HEK293 (cell line): ENCODE data around the gene STXBP4.

Experiments
- CTCF ChIA-PET: fragments of 350-600 bp; formaldehyde crosslinking; extraction: SDS; loops from one replicate; lab custom pipeline; 2021; ENCODE audit warnings: antibody characterized with exemption; lab: Yijun Ruan, JAX
- POLR2A ChIA-PET: fragments of 300-600 bp; formaldehyde crosslinking; extraction: SDS; loops from one replicate; lab custom pipeline; 2020; ENCODE audit warnings: antibody characterized with exemption, inconsistent platforms; lab: Yijun Ruan, JAX
- H3K27ac ChIP-seq: fragments of 200-500 bp; sonication (Bioruptor generic); 2 replicates; pipeline ENCODE4 v1.5.1; 2014; ENCODE audit warnings: low read depth, low read length, control low read depth, inconsistent platforms; ENCODE audit errors: extremely low read depth
- H3K36me3 ChIP-seq, 2 experiments: fragments of 200-500 bp in 1 of 2; sonication (Bioruptor generic) in 1 of 2; 1 replicate in 1 of 2; 2 replicates in 1 of 2; pipeline ENCODE4 v1.5.1; 2014 to 2017; ENCODE audit warnings: inconsistent platforms in 2 of 2, low read length in 2 of 2; ENCODE audit not compliant: control insufficient read depth in 2 of 2, insufficient read depth in 1 of 2
- H3K4me1 ChIP-seq: fragments of 200-500 bp; sonication (Bioruptor generic); 2 replicates; pipeline ENCODE4 v1.5.1; 2014; ENCODE audit warnings: mild to moderate bottlenecking, low read length, inconsistent platforms; ENCODE audit not compliant: control insufficient read depth, insufficient read depth
- H3K4me3 ChIP-seq: 2 replicates; pipeline ENCODE4 v1.5.1; 2011; ENCODE audit warnings: low read depth, mild to moderate bottlenecking, control low read depth, low read length, moderate library complexity
- H3K9me3 ChIP-seq: fragments of 200-500 bp; sonication (Bioruptor generic); 2 replicates; pipeline ENCODE4 v1.5.1; 2014; ENCODE audit warnings: low read depth, low read length, inconsistent platforms; ENCODE audit not compliant: control insufficient read depth, insufficient read depth
- IKZF3 ChIP-seq: fragments of 450-650 bp; IDR thresholded peaks from 2 replicates; pipeline ENCODE4 v1.5.0; 2018; ENCODE audit warnings: missing biosample characterization, mild to moderate bottlenecking, missing genetic modification characterization, moderate library complexity
- PRDM1 ChIP-seq: fragments of 450-650 bp; formaldehyde crosslinking; IDR thresholded peaks from 2 replicates; pipeline ENCODE4; 2016; ENCODE audit warnings: missing biosample characterization, missing genetic modification characterization
- RBAK ChIP-seq: fragments of 450-650 bp; formaldehyde crosslinking; IDR thresholded peaks from 2 replicates; pipeline ENCODE4 v1.5.1; 2016; ENCODE audit warnings: missing biosample characterization, missing genetic modification characterization
- REPIN1 ChIP-seq: fragments of 450-650 bp; formaldehyde crosslinking; IDR thresholded peaks from 2 replicates; pipeline ENCODE4 v1.5.1; 2017; ENCODE audit warnings: missing biosample characterization, missing genetic modification characterization, low read depth
- ZBTB11 ChIP-seq: fragments of 450-650 bp; formaldehyde crosslinking; conservative IDR thresholded peaks from 2 replicates; pipeline ENCODE4 v1.5.1; 2016; ENCODE audit warnings: low read depth, missing biosample characterization, missing genetic modification characterization
- ZBTB49 ChIP-seq: fragments of 450-650 bp; formaldehyde crosslinking; IDR thresholded peaks from 2 replicates; pipeline ENCODE4 v1.5.1; 2016; ENCODE audit warnings: missing biosample characterization, missing genetic modification characterization, low read depth
- ZNF121 ChIP-seq: fragments of 450-650 bp; formaldehyde crosslinking; IDR thresholded peaks from 2 replicates; pipeline ENCODE4 v1.5.1; 2016; ENCODE audit warnings: missing biosample characterization, missing genetic modification characterization
- ZNF157 ChIP-seq: fragments of 450-650 bp; formaldehyde crosslinking; IDR thresholded peaks from 2 replicates; pipeline ENCODE4 v1.5.1; 2016; ENCODE audit warnings: missing biosample characterization, missing genetic modification characterization
- ZNF18 ChIP-seq: fragments of 450-650 bp; formaldehyde crosslinking; IDR thresholded peaks from 2 replicates; pipeline ENCODE4 v1.5.1; 2016; ENCODE audit warnings: missing biosample characterization, missing genetic modification characterization
- ZNF211 ChIP-seq: fragments of 450-650 bp; formaldehyde crosslinking; IDR thresholded peaks from 2 replicates; pipeline ENCODE4 v1.5.1; 2016; ENCODE audit warnings: low read depth, missing biosample characterization, missing genetic modification characterization
- ZNF23 ChIP-seq: fragments of 450-650 bp; formaldehyde crosslinking; IDR thresholded peaks from 2 replicates; pipeline ENCODE4 v1.5.1; 2016; ENCODE audit warnings: missing biosample characterization, missing genetic modification characterization, borderline replicate concordance
- ZNF335 ChIP-seq: fragments of 450-650 bp; formaldehyde crosslinking; conservative IDR thresholded peaks from 2 replicates; pipeline ENCODE4 v1.5.1; 2016; ENCODE audit warnings: missing biosample characterization, missing genetic modification characterization
- ZNF37A ChIP-seq: fragments of 450-650 bp; IDR thresholded peaks from 2 replicates; pipeline ENCODE4 v1.5.1; 2018; ENCODE audit warnings: missing biosample characterization, missing genetic modification characterization
- ZNF391 ChIP-seq: fragments of 450-650 bp; formaldehyde crosslinking; IDR thresholded peaks from 2 replicates; pipeline ENCODE4 v1.5.1; 2016; ENCODE audit warnings: low read depth, missing biosample characterization, missing genetic modification characterization, borderline replicate concordance
- ZNF571 ChIP-seq: fragments of 450-650 bp; formaldehyde crosslinking; IDR thresholded peaks from 2 replicates; pipeline ENCODE4 v1.5.0; 2017; ENCODE audit warnings: missing biosample characterization, missing genetic modification characterization
- ZNF610 ChIP-seq: fragments of 450-650 bp; formaldehyde crosslinking; IDR thresholded peaks from 2 replicates; pipeline ENCODE4 v1.5.1; 2016; ENCODE audit warnings: missing biosample characterization, missing genetic modification characterization, borderline replicate concordance
- ZNF621 ChIP-seq: fragments of 450-650 bp; formaldehyde crosslinking; IDR thresholded peaks from 2 replicates; pipeline ENCODE4 v1.5.1; 2017; ENCODE audit warnings: missing biosample characterization, missing genetic modification characterization
- ZNF624 ChIP-seq: fragments of 450-650 bp; formaldehyde crosslinking; IDR thresholded peaks from 2 replicates; pipeline ENCODE4 v1.5.1; 2017; ENCODE audit warnings: missing biosample characterization, missing genetic modification characterization
- ZNF664 ChIP-seq: fragments of 450-650 bp; formaldehyde crosslinking; IDR thresholded peaks from 2 replicates; pipeline ENCODE4 v1.5.1; 2016; ENCODE audit warnings: missing biosample characterization, missing genetic modification characterization
- ZNF670 ChIP-seq: fragments of 450-650 bp; formaldehyde crosslinking; IDR thresholded peaks from 2 replicates; pipeline ENCODE4 v1.5.1; 2016; ENCODE audit warnings: missing biosample characterization, missing genetic modification characterization, low read depth
- ZNF707 ChIP-seq: fragments of 450-650 bp; formaldehyde crosslinking; IDR thresholded peaks from 2 replicates; pipeline ENCODE4 v1.5.1; 2016; ENCODE audit warnings: missing biosample characterization, missing genetic modification characterization

The STXBP4 gene

GRCh38 chr17:54941285-54941684 lies 27.3 kb upstream of the STXBP4 start:
- H3K27ac ChIP-seq, result no peak overlapping the region
- TF ChIP-seq ZNF391 (tag by site-specific recombination) (no peak), ZNF18 (tag by site-specific recombination) (no peak), RBAK (tag by site-specific recombination) (no peak), REPIN1 (tag by site-specific recombination) (no peak), ZBTB49 (tag by site-specific recombination) (no peak), PRDM1 (tag by site-specific recombination) (no peak), ZNF157 (tag by site-specific recombination) (no peak), ZNF121 (tag by site-specific recombination) (no peak), ZNF707 (tag by site-specific recombination) (no peak), ZNF664 (no peak), ZNF37A (tag by site-specific recombination) (no peak), ZNF610 (no peak), ZNF23 (no peak), ZNF571 (no peak), ZBTB11 (tag by site-specific recombination) (no peak)
- ChIA-PET POLR2A (no interaction called here), CTCF (no interaction called here)
- peaks cover 24 to 44% of the 10 kb centered on the region in 2 experiments for H3K36me3 ChIP-seq
- no peak overlapping the region for H3K4me3 ChIP-seq
- H3K9me3 ChIP-seq, result no peaks in the 10 kb centered on the region
- peaks cover 5% of the 10 kb centered on the region; the same call in 1 of the 2 replicates for H3K4me1 ChIP-seq

GRCh38 chr17:54944796-54945195 lies 23.8 kb upstream of the STXBP4 start:
- Histone ChIP-seq H3K4me1 (no peaks in the 10 kb centered on the region), H3K36me3 (peaks cover 32 to 41% of the 10 kb centered on the region in 2 experiments), H3K27ac (no peak overlapping the region), H3K9me3 (no peaks in the 10 kb centered on the region), H3K4me3 (no peak overlapping the region)
- ChIA-PET CTCF (no interaction called here), POLR2A (no interaction called here)
- TF ChIP-seq IKZF3 (tag by site-specific recombination) (no peak), ZNF621 (tag by site-specific recombination) (no peak), ZNF335 (tag by site-specific recombination) (no peak), ZNF707 (tag by site-specific recombination) (no peak), ZNF391 (tag by site-specific recombination) (no peak), ZNF211 (no peak), ZNF670 (no peak), ZNF624 (tag by site-specific recombination) (no peak)
